GM18907 (cell line): Measurements from ENCODE around the gene FNIP2.
A peak's percentile ranks its signal among the peaks of the same experiment; 100 is the strongest.
"Not testable (repeated sequence)": the region's sequence is repeated elsewhere in the genome, so short reads cannot be mapped to it uniquely, and the experiment has no call there.

Experiments used
- ATAC-seq: cut with Tn5 transposase; IDR thresholded peaks from one replicate; pipeline ENCODE4 v1.9.1; 2021; ENCODE audit warnings: mild to moderate bottlenecking, moderate library complexity; ENCODE audit not compliant: unreplicated experiment

The FNIP2 gene

DNA sequence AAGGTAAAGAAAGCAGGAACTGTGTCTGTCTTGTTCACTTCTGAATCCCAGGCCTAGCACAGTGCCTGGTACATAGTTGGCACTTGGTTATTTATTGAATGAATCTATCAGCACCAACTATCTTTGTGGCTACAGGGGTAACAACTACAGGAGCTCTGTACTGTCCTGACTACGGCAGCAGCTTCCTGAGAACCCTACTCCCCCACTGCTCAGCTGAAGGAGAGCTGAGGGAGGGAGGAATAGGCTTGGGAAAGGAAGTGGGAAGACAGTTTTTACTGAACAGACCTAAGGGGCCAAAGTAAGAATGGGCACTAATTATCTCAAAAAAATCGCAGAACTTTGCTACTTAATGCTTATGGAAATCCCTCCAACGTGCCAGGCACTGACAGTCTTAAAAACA, 178.0 kb downstream of the FNIP2 start:
- no peak for ATAC-seq

DNA sequence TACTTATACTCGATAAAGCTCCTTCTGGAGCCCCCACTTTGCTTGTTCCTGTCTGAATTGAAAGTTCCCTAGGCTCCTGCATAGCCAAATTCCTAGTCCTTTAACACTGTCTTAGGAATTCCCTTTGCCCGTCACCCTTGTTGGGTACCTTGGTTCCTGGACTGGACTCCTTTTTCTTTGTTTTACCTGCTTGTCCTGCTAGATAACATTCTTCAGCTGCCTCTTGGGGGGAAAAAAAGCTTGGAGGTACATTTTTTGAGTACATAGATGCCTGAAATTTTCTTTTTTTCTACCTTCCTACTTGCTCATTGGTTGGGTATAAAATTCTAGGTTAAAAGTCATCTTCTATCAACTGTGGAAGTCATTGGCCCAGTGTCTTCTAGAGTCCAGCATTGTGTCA, 179.2 kb downstream of the FNIP2 start:
- ATAC-seq: no peak

- peak; percentile 80 for ATAC-seq
Observed at GRCh38 chr4:158949099-158949498, 180.3 kb downstream of the FNIP2 start.

DNA sequence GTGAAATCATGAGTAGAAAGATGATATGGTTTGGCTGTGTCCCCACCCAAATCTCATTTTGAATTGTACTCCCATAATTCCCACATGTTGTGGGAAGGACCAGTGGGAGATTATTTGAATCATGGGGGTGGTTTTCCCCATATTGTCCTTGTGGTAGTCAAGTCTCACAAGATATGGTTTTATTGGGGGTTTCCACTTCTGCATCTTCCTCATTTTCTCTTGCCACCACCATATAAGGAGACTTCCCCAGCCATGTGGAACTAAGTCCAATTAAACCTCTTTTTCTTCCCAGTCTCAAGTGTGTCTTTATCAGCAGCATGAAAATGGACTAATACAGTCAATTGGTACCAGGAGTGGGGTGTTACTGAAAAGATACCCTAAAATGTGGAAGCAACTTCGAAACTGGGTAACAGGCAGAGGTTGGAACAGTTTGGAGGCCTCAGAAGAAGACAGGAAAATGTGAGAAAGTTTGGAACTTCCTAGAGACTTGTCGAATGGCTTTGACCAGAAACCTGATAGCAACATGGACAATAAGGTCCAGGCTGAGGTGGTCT, 183.5 kb downstream of the FNIP2 start:
- not testable (repeated sequence) for ATAC-seq

DNA sequence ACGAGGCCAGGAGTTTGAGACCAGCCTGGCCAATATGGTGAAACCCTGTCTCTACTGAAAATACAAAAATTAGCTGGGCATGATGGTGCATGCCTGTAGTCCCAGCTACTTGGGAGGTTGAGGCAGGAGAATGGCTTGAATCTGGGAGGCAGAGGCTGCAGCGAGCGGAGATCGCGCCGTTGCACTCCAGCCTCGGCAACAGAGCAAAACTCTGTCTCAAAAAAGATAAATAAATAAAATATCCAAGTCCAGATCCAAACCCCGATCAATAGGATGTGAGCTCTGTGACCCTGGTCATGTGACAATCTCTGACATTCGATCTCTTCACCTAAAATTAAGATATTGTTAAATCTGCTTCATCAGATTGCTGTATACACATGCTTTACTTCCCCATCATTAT, 187.5 kb downstream of the FNIP2 start:
- not testable (repeated sequence) for ATAC-seq

DNA sequence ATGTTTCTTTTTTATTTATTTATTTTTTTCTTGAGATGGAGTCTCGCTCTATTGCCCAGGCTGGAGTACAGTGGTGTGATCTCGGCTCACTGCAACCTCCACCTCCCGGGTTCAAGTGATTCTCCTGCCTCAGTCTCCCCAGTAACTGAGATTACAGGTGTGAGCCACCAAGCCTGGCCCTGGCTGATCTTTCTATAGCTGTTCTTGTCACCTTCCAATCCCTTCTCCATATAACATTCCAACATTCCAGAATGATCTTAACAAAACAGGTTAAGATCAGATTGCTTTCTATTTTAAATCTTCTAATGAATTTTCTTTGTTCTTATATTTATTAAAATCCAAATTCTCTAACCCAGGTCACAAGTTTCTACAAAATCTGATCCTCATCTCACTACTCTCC, 188.1 kb downstream of the FNIP2 start:
- not testable (repeated sequence) for ATAC-seq
